B cell (primary cell): ENCODE measurements around the gene CAPN12. TPM values are rescaled to one million over a fixed set of nuclear protein-coding genes. Genes with fewer than 3 reads are reported as not detected.

Source experiments
- ATAC-seq: fragments of 200-7000 bp; cut with Tn5 transposase; one replicate; pipeline ENCODE4 v1.10.0; 2021; ENCODE audit warnings: low read depth, mild to moderate bottlenecking, moderate number of reproducible peaks, moderate library complexity
- CTCF ChIA-PET: fragments of 350-600 bp; sonication (Branson Sonifier 250); formaldehyde crosslinking; loops from one replicate; lab custom pipeline; 2021; ENCODE audit warnings: antibody characterized with exemption, inconsistent platforms; lab: Charles Lee
- POLR2A ChIA-PET: fragments of 350-600 bp; sonication (Branson Sonifier 250); formaldehyde crosslinking; loops from one replicate; lab custom pipeline; 2021; ENCODE audit warnings: antibody characterized with exemption; lab: Charles Lee
- DNase-seq: peaks from one replicate; pipeline ENCODE4 v3.0.0; 2013
- H2AFZ ChIP-seq: 2 replicates; pipeline ENCODE4 v1.6.1; 2012; ENCODE audit warnings: mild to moderate bottlenecking, low read depth, low read length; ENCODE audit not compliant: insufficient read depth, poor library complexity, severe bottlenecking
- H3K27ac ChIP-seq, 2 donors: 1 replicate in 1 of 2; 2 replicates in 1 of 2; pipeline ENCODE4 v1.5.1; 2012 to 2013; ENCODE audit warnings: low read length in 2 of 2, mild to moderate bottlenecking in 2 of 2, moderate library complexity in 1 of 2
- H3K27me3 ChIP-seq, 4 experiments: fragments of 200-600 bp in 1 of 4; sonication (generic) in 1 of 4; replicated peaks in 1 of 4; 1 replicate in 2 of 4; 2 replicates in 2 of 4; pipeline versions ENCODE4 v1.6.1 to v1.7.0; 2013 to 2016; ENCODE audit warnings: low read length in 3 of 4, mild to moderate bottlenecking in 2 of 4, mixed read lengths in 1 of 4, moderate library complexity in 1 of 4; ENCODE audit not compliant: insufficient read depth in 4 of 4, control insufficient read depth in 3 of 4; ENCODE audit errors: control extremely low read depth in 1 of 4
- H3K36me3 ChIP-seq, 2 experiments: replicated peaks in 1 of 2; 1 replicate in 1 of 2; 2 replicates in 1 of 2; pipeline versions ENCODE4 v1.6.1 to v1.7.1; 2013; ENCODE audit warnings: low read length in 1 of 2; ENCODE audit not compliant: insufficient read depth in 2 of 2, control insufficient read depth in 1 of 2; ENCODE audit errors: control extremely low read depth in 1 of 2, extremely low read depth in 1 of 2
- H3K4me1 ChIP-seq, 2 donors: fragments of 200-600 bp in 1 of 2; sonication (generic) in 1 of 2; 1 replicate in 1 of 2; 2 replicates in 1 of 2; pipeline versions ENCODE4 v1.5.1 to v1.6.1; 2013 to 2017; ENCODE audit warnings: low read length in 2 of 2; ENCODE audit not compliant: control insufficient read depth in 2 of 2, insufficient read depth in 2 of 2
- H3K4me2 ChIP-seq: replicated peaks from 2 replicates; pipeline ENCODE3; 2012; ENCODE audit warnings: mild to moderate bottlenecking, low read depth, low read length; ENCODE audit not compliant: poor library complexity, severe bottlenecking
- H3K4me3 ChIP-seq, 5 experiments: fragments of 200-600 bp in 1 of 5; sonication (generic) in 1 of 5; 1 replicate in 3 of 5; 2 replicates in 2 of 5; pipeline versions ENCODE4 v1.5.1 to v1.7.0; 2011 to 2016; ENCODE audit warnings: low read length in 4 of 5, mild to moderate bottlenecking in 4 of 5, low read depth in 2 of 5, control low read depth in 1 of 5, moderate library complexity in 1 of 5; ENCODE audit not compliant: insufficient read depth in 1 of 5; ENCODE audit errors: control extremely low read depth in 1 of 5, extremely low read depth in 1 of 5
- H3K79me2 ChIP-seq: fragments of 200-600 bp; sonication (generic); one replicate; pipeline ENCODE4 v1.6.0; 2016; ENCODE audit warnings: low read length; ENCODE audit not compliant: control insufficient read depth, insufficient read depth
- H3K9ac ChIP-seq: fragments of 200-600 bp; sonication (generic); 2 replicates; pipeline ENCODE4 v1.6.1; 2017; ENCODE audit warnings: mild to moderate bottlenecking, low read length, moderate library complexity
- H3K9me3 ChIP-seq, 3 donors: one replicate each; pipeline versions ENCODE4 v1.6.1 to v1.7.1; 2013; ENCODE audit warnings: low read length in 2 of 3; ENCODE audit not compliant: control insufficient read depth in 2 of 3, insufficient read depth in 1 of 3; ENCODE audit errors: control extremely low read depth in 1 of 3
- H4K20me1 ChIP-seq: 2 replicates; pipeline ENCODE4 v1.6.0; 2012; ENCODE audit warnings: mild to moderate bottlenecking, low read length; ENCODE audit not compliant: insufficient read depth, control insufficient read depth, poor library complexity, severe bottlenecking
- H3K27ac Mint-ChIP-seq: one replicate; pipeline ENCODE4 v1.8.0; 2021; ENCODE audit warnings: mixed read lengths
- H3K27me3 Mint-ChIP-seq: one replicate; pipeline ENCODE4 v1.8.0; 2021; ENCODE audit warnings: mixed read lengths
- H3K4me1 Mint-ChIP-seq: one replicate; pipeline ENCODE4 v1.8.0; 2021; ENCODE audit warnings: mixed read lengths
- H3K4me3 Mint-ChIP-seq: one replicate; pipeline ENCODE4 v1.8.0; 2021; ENCODE audit warnings: mixed read lengths
- H3K9me3 Mint-ChIP-seq: one replicate; pipeline ENCODE4 v1.8.0; 2022; ENCODE audit warnings: mixed read lengths; ENCODE audit not compliant: insufficient read depth
- CTCF ChIP-seq: fragments of 200-600 bp; IDR thresholded peaks from one replicate; pipeline ENCODE4 v1.8.0; 2022; ENCODE audit warnings: antibody characterized with exemption, mild to moderate bottlenecking
- EZH2 ChIP-seq: IDR thresholded peaks from 2 replicates; pipeline ENCODE4 v1.6.1; 2012; ENCODE audit warnings: borderline replicate concordance, low read depth, mild to moderate bottlenecking, moderate library complexity, low read length; ENCODE audit not compliant: insufficient read depth, poor library complexity, severe bottlenecking
- WGBS: methylation state at CpG from one replicate; pipeline ENCODE4 v1.1.5; 2013; ENCODE audit warnings: missing lambda C conversion rate; ENCODE audit not compliant: insufficient coverage; 5-methylcytosine and 5-hydroxymethylcytosine counted together
- intact Hi-C: fragments of 100-400 bp; cut with micrococcal nuclease; formaldehyde crosslinking; loops from one replicate; pipeline ENCODE4 v1.10.0; 2022
- polyA plus RNA-seq: library from polyadenylated mRNA; depleted of rRNA; stranded (reverse); fragments of >200 nt; gene quantifications from 2 replicates; pipeline ENCODE4 v1.2.3, GENCODE V29; 2012
- total RNA-seq, 2 donors: library from RNA; stranded (reverse); fragments of 120-200 nt in 1 of 2; gene quantifications; 1 replicate in 1 of 2; 2 replicates in 1 of 2; pipeline versions ENCODE4 v1.2.3 to v1.2.4, GENCODE V29; 2013 to 2022

CAPN12 gene
- total and polyA plus RNA-seq, 2 donors (not counting 1 experiment from before 2014, with no cell fraction given) = 28.6 to 104 TPM

- Mint-ChIP-seq H3K9me3 (no peaks in the 10 kb centered on the region), H3K4me1 (peaks cover 29% of the 10 kb centered on the region), H3K27me3 (no peaks in the 10 kb centered on the region), H3K4me3 (no peak overlapping the region), H3K27ac (peak overlapping the region; percentile 95)
- Histone ChIP-seq H3K79me2 (peaks cover 11% of the 10 kb centered on the region), H3K4me1 (peaks cover 19 to 29% of the 10 kb centered on the region in 2 donors), H3K27ac (peak overlapping the region in 1 of 2 donors; percentile 7), H3K27me3 (no peaks in the 10 kb centered on the region), H3K4me2 (no peak overlapping the region), H3K4me3 (no peak overlapping the region), H3K9ac (no peak overlapping the region), H4K20me1 (no peaks in the 10 kb centered on the region), H3K9me3 (no peaks in the 10 kb centered on the region), H3K36me3 (peaks cover 0 to 28% of the 10 kb centered on the region in 2 experiments), H2AFZ (no peak overlapping the region)
- intact Hi-C loops = loop anchor here (5.0 to 10.0 kb wide), 5 partner anchors 36 to 329 kb away; partner anchors contain the start of genes ACTN4, ECH1 and FAM98C
- CTCF ChIA-PET = interaction anchor here (0.6 to 5.2 kb wide), 4 partner anchors 100 to 202 kb away, joined by 3 to 51 read pairs (median 6); partner anchors contain the start of genes ECH1, MRPS12 and SARS2
- POLR2A ChIA-PET = no interaction called here
- TF ChIP-seq EZH2 (no peak), CTCF (no peak)
- ATAC-seq = no peak
- no peak for DNase-seq
- WGBS = 97% methylated on average over 12 of the region's 19 CpGs
These were observed 13.3 kb downstream of the CAPN12 start for GRCh38 chr19:38730731-38731589.

GRCh38 chr19:38730470-38730730, 13.9 kb downstream of the CAPN12 start:
- intact Hi-C loops = loop anchor here (5.0 to 10.0 kb wide), 5 partner anchors 37 to 328 kb away; partner anchors contain the start of genes ACTN4, ECH1 and FAM98C
- Histone ChIP-seq H3K36me3 (peaks cover 0 to 33% of the 10 kb centered on the region in 2 experiments), H3K79me2 (peaks cover 11% of the 10 kb centered on the region), H2AFZ (no peak overlapping the region), H4K20me1 (no peaks in the 10 kb centered on the region), H3K4me3 (no peak overlapping the region), H3K27ac (peak overlapping the region in 1 of 2 donors; percentile 7), H3K27me3 (no peaks in the 10 kb centered on the region), H3K9ac (no peak overlapping the region), H3K4me2 (no peak overlapping the region), H3K4me1 (peaks cover 19 to 29% of the 10 kb centered on the region in 2 donors), H3K9me3 (no peaks in the 10 kb centered on the region)
- ChIA-PET POLR2A (no interaction called here), CTCF (interaction anchor here (0.6 to 5.2 kb wide), 7 partner anchors 9 to 203 kb away, joined by 3 to 51 read pairs (median 4); partner anchors contain the start of genes ECH1, MRPS12 and SARS2)
- no peaks in the 10 kb centered on the region for H3K27me3 Mint-ChIP-seq
- TF ChIP-seq CTCF (no peak), EZH2 (no peak)
- no peak overlapping the region for H3K27ac Mint-ChIP-seq
- 98% methylated on average over 7 of the region's 7 CpGs for WGBS
- peaks cover 28% of the 10 kb centered on the region for H3K4me1 Mint-ChIP-seq
- no peak for ATAC-seq
- no peaks in the 10 kb centered on the region for H3K9me3 Mint-ChIP-seq
- DNase-seq = no peak
- no peak overlapping the region for H3K4me3 Mint-ChIP-seq
